Smooth muscle cell of the brain vasculature (primary cell): ENCODE results near the gene TNFAIP8L3.
A peak's percentile ranks its signal among the peaks of the same experiment; 100 is the strongest.
"Not testable (repeated sequence)": the region's sequence is repeated elsewhere in the genome, so short reads cannot be mapped to it uniquely, and the experiment has no call there.

Experiments
- DNase-seq: peaks from one replicate; pipeline ENCODE4 v3.0.0-alpha.2; 2012; ENCODE audit warnings: low read depth, low spot score

TNFAIP8L3 gene

DNA sequence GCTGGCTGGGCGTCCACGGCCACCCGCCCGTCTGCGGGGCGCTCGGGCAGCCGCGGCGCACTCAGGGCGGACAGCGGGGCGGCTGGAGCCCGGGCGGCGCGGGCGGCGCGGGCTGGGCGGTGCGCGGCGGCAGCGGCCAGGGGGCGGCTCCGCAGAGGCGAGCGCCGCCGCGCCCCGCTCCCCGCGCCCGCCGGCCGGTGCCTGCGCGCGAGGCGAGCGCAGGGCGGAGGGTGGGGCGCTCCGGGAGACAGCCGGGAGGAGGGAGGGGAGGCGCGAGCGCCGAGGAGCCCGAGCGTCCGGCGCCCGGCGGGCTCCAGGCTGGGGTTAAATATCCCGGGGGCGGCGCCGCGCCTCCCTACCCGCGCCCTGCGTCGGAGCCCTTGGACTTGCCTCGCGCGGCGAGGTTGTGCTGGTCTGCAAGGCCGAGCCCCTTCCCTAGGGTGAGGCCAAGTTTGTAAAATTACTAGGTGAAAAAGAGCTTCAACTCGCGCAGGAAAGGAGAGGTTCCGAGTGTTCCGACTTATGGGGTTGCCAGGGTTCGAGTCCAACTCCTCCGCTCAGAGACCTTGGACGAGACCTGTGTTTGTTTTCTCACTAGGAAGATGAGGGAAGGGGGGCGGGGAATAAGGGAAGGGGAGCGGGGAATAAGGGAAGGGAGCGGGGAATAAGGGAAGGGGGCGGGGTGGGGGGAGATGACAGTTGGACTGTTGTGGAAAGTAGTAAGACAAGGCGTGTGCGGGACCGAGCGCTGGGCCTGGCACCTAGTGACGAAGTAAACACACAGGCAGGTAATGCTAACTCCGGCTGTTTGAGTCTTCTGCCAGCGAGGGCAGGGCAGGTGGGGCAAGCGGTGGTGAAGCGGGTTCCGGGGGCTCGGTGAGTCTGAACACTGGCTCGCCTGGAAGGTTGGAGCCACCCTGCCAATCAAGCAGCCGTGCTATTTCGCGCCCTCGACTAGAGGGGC, at the start of gene TNFAIP8L3:
Gene TNFAIP8L3, minus strand, starts transcription at position 301 of the 964 bp plus-strand sequence. CDS start 311 bp downstream, outside the sequence.
- no peak for DNase-seq

GRCh38 chr15:51144021-51144532, 49.4 kb upstream of the TNFAIP8L3 start:
- no peak for DNase-seq

DNA sequence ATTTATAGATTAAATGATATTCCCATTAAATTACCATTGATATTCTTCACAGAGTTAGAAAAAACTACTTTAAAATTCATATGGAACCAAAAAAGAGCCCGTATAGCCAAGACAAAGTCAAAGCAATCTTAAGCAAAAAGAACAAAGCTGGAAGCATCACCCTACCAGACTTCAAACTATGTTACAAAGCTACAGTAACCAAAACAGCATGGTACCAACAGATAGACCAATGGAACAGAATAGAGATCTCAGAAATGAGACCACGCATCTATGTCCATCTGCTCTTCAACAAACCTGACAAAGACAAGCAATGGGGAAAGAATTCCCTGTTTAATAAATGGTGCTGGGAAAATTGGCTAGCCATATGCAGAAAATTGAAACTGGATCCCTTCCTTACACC, 45.6 kb upstream of the TNFAIP8L3 start:
- DNase-seq: not testable (repeated sequence)

GRCh38 chr15:51139091-51139490, 44.4 kb upstream of the TNFAIP8L3 start:
- DNase-seq: no peak

- DNase-seq: no peak
These were observed 43.2 kb upstream of the TNFAIP8L3 start for GRCh38 chr15:51137880-51138430.

GRCh38 chr15:51137024-51137423, 42.3 kb upstream of the TNFAIP8L3 start:
- no peak for DNase-seq

DNA sequence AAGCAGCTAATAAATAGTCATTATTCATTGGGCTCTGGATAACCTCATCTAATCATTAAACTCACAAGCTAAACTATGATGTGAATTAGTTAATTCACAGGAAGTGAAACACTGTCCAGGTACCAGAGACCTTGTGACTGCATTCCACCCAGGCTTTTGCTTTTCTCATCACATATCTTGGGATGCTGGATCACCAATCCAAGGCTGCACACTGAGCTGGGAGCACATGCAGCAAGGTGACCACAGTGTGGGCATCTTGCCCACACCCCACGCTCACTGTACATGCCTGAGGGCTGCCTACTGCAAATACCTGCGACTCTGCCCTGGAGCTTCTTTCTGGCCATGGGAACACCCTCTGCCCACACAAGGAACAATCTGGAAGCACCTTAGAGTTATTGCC, 40.6 kb upstream of the TNFAIP8L3 start:
- DNase-seq: no peak

GRCh38 chr15:51134416-51135199, 39.9 kb upstream of the TNFAIP8L3 start:
- no peak for DNase-seq

DNA sequence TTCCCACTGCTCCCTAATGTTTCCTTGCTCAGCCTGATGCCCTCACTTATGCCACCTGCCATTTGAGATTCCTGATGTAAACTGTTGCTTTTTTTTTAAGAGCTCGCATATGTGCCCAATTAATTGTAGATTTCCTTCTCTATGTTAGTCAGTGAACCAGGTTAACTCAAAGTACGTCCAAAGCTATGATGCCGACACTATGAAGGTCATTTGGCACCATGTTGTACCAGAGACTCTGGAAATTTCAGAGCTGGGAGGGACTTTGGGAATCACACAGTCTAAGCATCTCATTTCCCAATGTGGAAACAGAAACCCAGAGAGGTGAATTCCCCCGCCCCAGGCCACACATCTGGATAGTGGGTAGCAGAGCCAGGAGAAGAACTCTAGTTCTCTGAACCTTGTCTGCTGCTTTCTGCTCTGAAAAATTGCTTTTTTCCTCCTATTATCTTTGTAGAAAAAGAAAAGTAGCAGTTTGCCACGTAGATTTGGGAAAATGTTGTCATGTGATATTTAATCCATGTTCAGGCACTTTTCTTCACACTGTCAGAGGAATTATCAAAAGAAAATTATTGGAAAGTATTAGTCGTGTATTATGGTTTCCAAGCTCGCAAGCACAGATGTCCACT, 38.5 kb upstream of the TNFAIP8L3 start:
- DNase-seq: no peak

- peak; percentile 94 for DNase-seq
These were observed 37.9 kb upstream of the TNFAIP8L3 start for GRCh38 chr15:51132384-51133139.

GRCh38 chr15:51131596-51132290, 37.0 kb upstream of the TNFAIP8L3 start:
- no peak for DNase-seq

DNA sequence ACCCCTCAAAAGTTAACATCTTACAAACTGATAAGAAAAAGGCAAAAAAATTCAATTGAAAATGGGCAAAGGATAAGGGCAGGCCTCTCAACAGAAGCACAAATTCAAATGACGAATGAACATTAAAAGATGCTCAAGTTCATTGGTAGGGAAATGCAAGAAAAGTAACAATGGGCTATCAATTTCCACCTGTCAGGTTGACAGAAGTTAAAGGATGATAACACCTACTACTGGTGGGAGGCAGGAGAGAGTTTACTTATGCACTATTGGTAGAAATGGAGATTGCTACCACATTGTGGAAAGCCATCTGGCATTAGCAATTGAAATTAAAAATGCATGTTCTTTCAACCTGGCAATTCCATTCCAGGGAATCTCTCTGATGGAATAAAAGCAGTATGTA, 35.6 kb upstream of the TNFAIP8L3 start:
- DNase-seq: no peak

- no peak for DNase-seq
These were observed 35.0 kb upstream of the TNFAIP8L3 start for GRCh38 chr15:51129535-51130188.

DNA sequence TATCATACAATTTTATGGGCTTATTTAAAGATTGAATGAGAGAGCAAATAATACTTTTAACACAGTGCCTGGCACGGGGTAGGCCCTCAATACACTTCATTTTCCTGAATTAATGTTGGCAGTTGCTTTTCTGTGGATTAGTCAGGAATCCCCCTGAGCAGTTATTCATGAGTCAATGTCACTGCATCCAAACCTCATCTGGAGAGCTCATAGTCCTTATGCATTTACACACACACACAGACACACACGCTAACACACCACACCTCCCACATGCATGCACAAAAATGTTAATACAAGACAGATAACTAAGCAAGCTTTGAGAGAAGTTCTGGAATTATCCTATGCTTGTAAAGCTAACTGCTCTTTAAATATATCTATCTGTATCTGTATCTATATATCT, 34.0 kb upstream of the TNFAIP8L3 start:
- no peak for DNase-seq

DNA sequence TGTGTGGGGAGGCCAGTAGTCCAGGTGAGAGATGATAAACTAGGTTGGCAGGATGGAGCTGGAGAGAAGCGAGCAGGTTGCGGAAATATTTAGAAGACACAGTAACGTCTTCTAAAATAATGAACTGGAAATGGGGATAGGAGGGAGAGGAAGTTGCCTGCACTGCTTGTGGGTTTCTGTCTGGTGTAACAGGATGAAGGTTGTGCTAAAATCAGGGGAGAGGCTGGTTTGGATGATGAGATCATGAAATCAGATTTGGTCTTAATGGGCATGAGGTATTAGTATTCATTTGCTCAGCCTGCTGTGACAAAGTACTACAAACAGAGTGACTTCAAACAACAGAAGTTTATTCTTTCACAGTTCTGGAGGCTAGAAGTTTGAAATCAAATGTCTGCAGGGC, 32.1 kb upstream of the TNFAIP8L3 start:
- DNase-seq: no peak

DNA sequence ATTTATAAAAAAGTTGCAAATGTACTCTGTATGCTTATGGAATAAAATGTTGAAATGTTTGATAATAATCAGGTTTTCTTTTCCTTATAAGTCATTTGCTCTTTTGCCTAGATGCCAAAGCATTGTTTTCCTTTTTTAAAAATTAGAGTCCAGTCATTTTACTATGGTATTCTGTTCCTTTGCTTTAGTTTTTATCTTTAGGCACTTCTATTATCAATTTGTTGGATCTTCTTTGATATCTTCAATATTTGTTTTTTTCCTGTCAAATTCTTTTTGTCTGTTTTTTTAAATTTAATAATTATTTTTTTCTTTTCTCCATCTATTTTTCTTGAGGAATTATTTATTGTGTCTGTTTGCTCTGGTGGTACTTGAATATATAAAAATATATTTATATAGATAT, 28.3 kb upstream of the TNFAIP8L3 start:
- DNase-seq: not testable (repeated sequence)

DNA sequence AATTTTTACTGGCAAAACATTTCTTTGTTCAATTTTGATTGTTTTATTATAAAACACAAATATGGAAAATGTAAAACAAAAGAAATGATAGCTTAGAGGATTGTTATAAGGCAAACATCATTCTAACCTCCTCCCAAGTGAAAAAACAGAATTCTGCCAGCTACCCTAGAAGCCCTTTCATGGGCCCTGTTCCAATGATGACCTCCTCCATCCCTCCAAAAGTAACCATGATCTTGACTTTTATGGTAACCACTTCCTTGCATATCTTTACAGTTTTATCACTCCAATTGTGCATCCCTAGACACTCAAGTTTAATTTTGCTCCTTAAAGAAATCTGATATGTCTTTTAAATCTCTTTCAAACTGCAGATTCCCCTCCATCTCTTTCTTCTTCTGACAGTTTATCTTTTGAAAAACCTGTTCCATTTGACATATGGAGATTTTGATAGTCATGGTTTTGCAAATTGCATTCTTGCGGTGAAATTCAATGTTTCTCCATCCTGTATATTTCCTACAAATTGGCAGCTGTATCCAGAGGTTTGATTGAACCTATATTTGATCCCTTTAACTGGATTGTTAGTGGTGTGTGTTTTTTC, 27.0 kb upstream of the TNFAIP8L3 start:
- no peak for DNase-seq

DNA sequence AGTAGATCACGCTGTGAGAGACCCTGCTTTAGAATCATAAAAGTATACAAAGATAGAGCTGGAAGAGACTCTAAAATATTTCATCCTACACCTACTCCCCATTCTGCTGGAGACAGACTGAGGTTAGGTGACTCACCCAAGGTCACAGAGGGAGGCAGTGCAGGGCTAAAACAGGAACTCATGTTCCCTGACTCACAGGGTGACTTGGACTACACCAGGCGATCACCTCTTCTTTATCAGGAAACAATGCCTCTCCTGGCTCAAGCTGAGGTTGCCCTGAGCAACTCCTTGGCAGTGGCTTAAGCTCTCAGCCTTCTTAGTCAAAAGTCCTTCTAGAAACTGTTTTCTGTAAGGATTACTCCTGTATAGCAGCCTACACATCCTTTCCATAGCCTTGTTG, 26.4 kb upstream of the TNFAIP8L3 start:
- no peak for DNase-seq

DNA sequence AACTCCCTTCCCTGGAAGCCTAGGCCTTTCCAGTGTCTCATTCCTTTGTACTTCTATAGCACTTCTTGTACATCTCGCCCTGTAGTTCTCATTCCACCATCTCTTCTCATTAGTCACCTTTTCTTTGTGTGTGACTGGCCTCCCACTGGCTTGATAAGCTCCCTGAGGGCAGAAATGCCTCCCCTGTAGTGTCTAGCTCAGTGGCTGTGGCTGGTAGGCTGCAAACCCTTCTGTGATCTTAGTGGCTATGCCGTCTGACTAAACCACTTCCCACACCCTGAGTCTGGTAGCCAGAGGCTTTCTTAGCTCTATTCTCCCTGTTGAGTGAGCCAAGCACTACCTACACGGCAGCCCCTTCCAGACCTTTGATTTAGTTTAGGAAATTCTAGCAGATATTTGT, 24.4 kb upstream of the TNFAIP8L3 start:
- DNase-seq: no peak
